NCI-H1436 (cell line): ENCODE results near the gene ADGRV1.

Source experiments
- DNase-seq: peaks from one replicate; lab custom pipeline; 2025; lab: John Stamatoyannopoulos, UW

The ADGRV1 gene

GRCh38 chr5:91135475-91136248 lies 577.1 kb downstream of the ADGRV1 start:
- no peak for DNase-seq

GRCh38 chr5:91136271-91136670 lies 577.7 kb downstream of the ADGRV1 start:
- DNase-seq = no peak

GRCh38 chr5:91137647-91138046 lies 579.0 kb downstream of the ADGRV1 start:
- no peak for DNase-seq

GRCh38 chr5:91139572-91140200 lies 581.1 kb downstream of the ADGRV1 start:
- no peak for DNase-seq

- DNase-seq = no peak
Measured at GRCh38 chr5:91140657-91141056, 582.1 kb downstream of the ADGRV1 start.

GRCh38 chr5:91141642-91142041 lies 583.0 kb downstream of the ADGRV1 start:
- no peak for DNase-seq

GRCh38 chr5:91142386-91142785 lies 583.8 kb downstream of the ADGRV1 start:
- no peak for DNase-seq

GRCh38 chr5:91142819-91143218 lies 584.2 kb downstream of the ADGRV1 start:
- DNase-seq = no peak

GRCh38 chr5:91143840-91144239 lies 585.2 kb downstream of the ADGRV1 start:
- DNase-seq = no peak

- no peak for DNase-seq
Measured at GRCh38 chr5:91144491-91145332, 586.1 kb downstream of the ADGRV1 start.

GRCh38 chr5:91145333-91145620 lies 586.7 kb downstream of the ADGRV1 start:
- no peak for DNase-seq

- DNase-seq = no peak
Measured at GRCh38 chr5:91146230-91146629, 587.6 kb downstream of the ADGRV1 start.

- DNase-seq = no peak
Measured at GRCh38 chr5:91146905-91147600, 588.5 kb downstream of the ADGRV1 start.

GRCh38 chr5:91150234-91150633 lies 591.6 kb downstream of the ADGRV1 start:
- DNase-seq = no peak

- DNase-seq = no peak
Measured at GRCh38 chr5:91150636-91151035, 592.0 kb downstream of the ADGRV1 start.

- no peak for DNase-seq
Measured at GRCh38 chr5:91151947-91152346, 593.4 kb downstream of the ADGRV1 start.

- no peak for DNase-seq
Measured at GRCh38 chr5:91154338-91154737, 595.7 kb downstream of the ADGRV1 start.

- DNase-seq = no peak
Measured at GRCh38 chr5:91155274-91155673, 596.7 kb downstream of the ADGRV1 start.

GRCh38 chr5:91156242-91156641 lies 597.6 kb downstream of the ADGRV1 start:
- no peak for DNase-seq

- DNase-seq = no peak
Measured at GRCh38 chr5:91158011-91158410, 599.4 kb downstream of the ADGRV1 start.

GRCh38 chr5:91159647-91160046 lies 601.0 kb downstream of the ADGRV1 start:
- no peak for DNase-seq

GRCh38 chr5:91160714-91161285 lies 602.2 kb downstream of the ADGRV1 start:
- DNase-seq = no peak
